Measurements from ENCODE around the gene GPR78.

DNA sequence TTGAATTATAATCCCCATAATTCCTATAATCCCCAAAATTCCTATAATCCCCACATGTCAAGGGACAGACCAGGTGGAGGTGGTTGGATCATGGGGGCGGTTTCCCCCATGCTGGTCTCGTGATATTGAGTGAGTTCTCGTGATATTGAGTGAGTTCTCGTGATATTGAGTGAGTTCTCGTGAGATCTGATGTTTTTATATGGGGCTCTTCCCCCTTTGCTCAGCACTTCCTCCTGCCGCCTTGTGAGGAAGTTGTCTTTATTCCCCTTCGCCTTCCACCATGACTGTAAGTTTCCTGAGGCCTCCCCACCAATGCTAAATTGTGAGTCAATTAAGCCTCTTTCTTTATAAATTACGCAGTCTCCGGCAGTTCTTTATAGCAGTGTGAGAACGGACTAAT, 36.6 kb upstream of the GPR78 start:
- TF ChIP-seq, protein P1, sequence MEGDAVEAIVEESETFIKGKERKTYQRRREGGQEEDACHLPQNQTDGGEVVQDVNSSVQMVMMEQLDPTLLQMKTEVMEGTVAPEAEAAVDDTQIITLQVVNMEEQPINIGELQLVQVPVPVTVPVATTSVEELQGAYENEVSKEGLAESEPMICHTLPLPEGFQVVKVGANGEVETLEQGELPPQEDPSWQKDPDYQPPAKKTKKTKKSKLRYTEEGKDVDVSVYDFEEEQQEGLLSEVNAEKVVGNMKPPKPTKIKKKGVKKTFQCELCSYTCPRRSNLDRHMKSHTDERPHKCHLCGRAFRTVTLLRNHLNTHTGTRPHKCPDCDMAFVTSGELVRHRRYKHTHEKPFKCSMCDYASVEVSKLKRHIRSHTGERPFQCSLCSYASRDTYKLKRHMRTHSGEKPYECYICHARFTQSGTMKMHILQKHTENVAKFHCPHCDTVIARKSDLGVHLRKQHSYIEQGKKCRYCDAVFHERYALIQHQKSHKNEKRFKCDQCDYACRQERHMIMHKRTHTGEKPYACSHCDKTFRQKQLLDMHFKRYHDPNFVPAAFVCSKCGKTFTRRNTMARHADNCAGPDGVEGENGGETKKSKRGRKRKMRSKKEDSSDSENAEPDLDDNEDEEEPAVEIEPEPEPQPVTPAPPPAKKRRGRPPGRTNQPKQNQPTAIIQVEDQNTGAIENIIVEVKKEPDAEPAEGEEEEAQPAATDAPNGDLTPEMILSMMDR (IDR thresholded peaks at IDR 0.05; ENCODE audit: low read depth, low read length, missing input control): no peak
- no peak for TF ChIP-seq REST (IDR thresholded peaks at IDR 0.05)
- no peak for TF ChIP-seq GABPA (IDR thresholded peaks at IDR 0.05 in 1 of 2, conservative IDR thresholded peaks at IDR 0.05 in 1 of 2)
- no peak for TF ChIP-seq RAD21 (IDR thresholded peaks at IDR 0.05)
- no peak for TF ChIP-seq FOXA1 (IDR thresholded peaks at IDR 0.05)
- TF ChIP-seq MAX (IDR thresholded peaks at IDR 0.05): no peak
